Esophagus (tissue), 2 donors: ENCODE measurements around the gene DUSP22. TPM values are rescaled to one million over a fixed set of nuclear protein-coding genes. Genes with fewer than 3 reads are reported as not detected.
"Not testable (repeated sequence)": the region's sequence is repeated elsewhere in the genome, so short reads cannot be mapped to it uniquely, and the experiment has no call there.

Experiments used
- H3K27ac ChIP-seq, 2 donors: one replicate each; pipeline ENCODE4 v1.5.1; 2013; ENCODE audit warnings: low read depth in 2 of 2, mild to moderate bottlenecking in 2 of 2, inconsistent platforms in 1 of 2, low read length in 1 of 2, moderate library complexity in 1 of 2
- H3K27me3 ChIP-seq, 2 donors: one replicate each; pipeline ENCODE4 v1.6.1; 2013; ENCODE audit warnings: low read length in 2 of 2, control low read depth in 1 of 2, mild to moderate bottlenecking in 1 of 2; ENCODE audit not compliant: insufficient read depth in 2 of 2, control insufficient read depth in 1 of 2
- H3K36me3 ChIP-seq, 2 donors: one replicate each; pipeline ENCODE4 v1.6.1; 2013; ENCODE audit warnings: low read length in 1 of 2; ENCODE audit not compliant: control insufficient read depth in 2 of 2, insufficient read depth in 2 of 2
- H3K4me1 ChIP-seq, 2 donors: one replicate each; pipeline ENCODE4 v1.6.1; 2013; ENCODE audit warnings: low read length in 1 of 2; ENCODE audit not compliant: control insufficient read depth in 2 of 2, insufficient read depth in 2 of 2
- H3K4me3 ChIP-seq, 2 donors: one replicate each; pipeline ENCODE4 v1.5.1; 2013; ENCODE audit warnings: low read length in 2 of 2, mild to moderate bottlenecking in 2 of 2, low read depth in 1 of 2, moderate library complexity in 1 of 2
- H3K9me3 ChIP-seq, 2 donors: one replicate each; pipeline ENCODE4 v1.6.1; 2013; ENCODE audit warnings: mild to moderate bottlenecking in 2 of 2, low read depth in 1 of 2, low read length in 1 of 2, moderate library complexity in 1 of 2; ENCODE audit not compliant: control insufficient read depth in 2 of 2, insufficient read depth in 1 of 2
- WGBS, 2 donors: extraction: QIAGEN DNeasy Blood & Tissue Kit; methylation state at CpG; one replicate each; pipeline ENCODE4 v1.1.7; 2013; 5-methylcytosine and 5-hydroxymethylcytosine counted together
- polyA plus RNA-seq, 2 donors: library from polyadenylated mRNA; stranded (reverse); fragments of 200-250 nt; gene quantifications; one replicate each; pipeline ENCODE4 v1.2.3, GENCODE V29; 2013
- donor health status: healthy with polysubstance abuse.
- donor health status: Bipolar disorder and iron deficiency.

DUSP22 gene
- polyA plus RNA-seq, 2 donors = 37.4 to 55.3 TPM

GRCh38 chr6:285902-286301 is 6.4 kb upstream of the DUSP22 start:
- not testable (repeated sequence) for H3K9me3 ChIP-seq, H3K27ac ChIP-seq, H3K27me3 ChIP-seq, H3K4me3 ChIP-seq, H3K36me3 ChIP-seq, H3K4me1 ChIP-seq
- 77 to 79% methylated on average over 5 of the region's 5 CpGs for WGBS, 2 donors

GRCh38 chr6:286681-287488 is 5.4 kb upstream of the DUSP22 start:
- Histone ChIP-seq H3K4me3 (no peak overlapping the region), H3K9me3 (peaks cover 0 to 2% of the 10 kb centered on the region in 2 donors), H3K27me3 (no peaks in the 10 kb centered on the region), H3K36me3 (no peaks in the 10 kb centered on the region), H3K4me1 (peaks cover 0 to 3% of the 10 kb centered on the region in 2 donors), H3K27ac (no peak overlapping the region)
- 61 to 65% methylated on average over 10 of the region's 10 CpGs for WGBS, 2 donors

GRCh38 chr6:287489-287860 is 4.8 kb upstream of the DUSP22 start:
- Histone ChIP-seq H3K9me3 (peaks cover 0 to 2% of the 10 kb centered on the region in 2 donors), H3K36me3 (no peaks in the 10 kb centered on the region), H3K27me3 (no peaks in the 10 kb centered on the region), H3K4me1 (peaks cover 0 to 3% of the 10 kb centered on the region in 2 donors), H3K27ac (peak overlapping the region in 1 of 2 donors; percentile 3), H3K4me3 (no peak overlapping the region)
- WGBS, 2 donors = 51 to 67% methylated on average over 3 of the region's 3 CpGs

GRCh38 chr6:288866-289265 is 3.4 kb upstream of the DUSP22 start:
- Histone ChIP-seq H3K4me1 (peaks cover 0 to 3% of the 10 kb centered on the region in 2 donors), H3K4me3 (no peak overlapping the region), H3K27ac (no peak overlapping the region), H3K27me3 (no peaks in the 10 kb centered on the region), H3K36me3 (no peaks in the 10 kb centered on the region), H3K9me3 (no peaks in the 10 kb centered on the region)
- WGBS, 2 donors = 80 to 82% methylated on average over 3 of the region's 3 CpGs

- no peaks in the 10 kb centered on the region for H3K9me3 ChIP-seq
- WGBS, 2 donors = 76 to 80% methylated on average over 9 of the region's 9 CpGs
- H3K27ac ChIP-seq = no peak overlapping the region
- H3K36me3 ChIP-seq = no peaks in the 10 kb centered on the region
- H3K27me3 ChIP-seq = no peaks in the 10 kb centered on the region
- H3K4me1 ChIP-seq = peaks cover 0 to 3% of the 10 kb centered on the region in 2 donors
- H3K4me3 ChIP-seq = no peak overlapping the region
Observed at GRCh38 chr6:290111-290922, 2.0 kb upstream of the DUSP22 start.

GRCh38 chr6:291204-291696 is 1.0 kb upstream of the DUSP22 start:
- Histone ChIP-seq H3K4me3 (peak overlapping the region; percentile 41 to 72), H3K4me1 (peaks cover 0 to 3% of the 10 kb centered on the region in 2 donors), H3K36me3 (no peaks in the 10 kb centered on the region), H3K27ac (peak overlapping the region; percentile 98 to 100), H3K9me3 (no peaks in the 10 kb centered on the region), H3K27me3 (no peaks in the 10 kb centered on the region)
- whole genome bisulfite sequencing, 2 donors = 38 to 40% methylated on average over 8 of the region's 8 CpGs

GRCh38 chr6:292506-293192 is 362 bp downstream of the DUSP22 start:
- Histone ChIP-seq H3K9me3 (peaks cover 0 to 4% of the 10 kb centered on the region in 2 donors), H3K36me3 (no peaks in the 10 kb centered on the region), H3K4me3 (peak overlapping the region; percentile 41 to 72), H3K4me1 (peaks cover 3 to 6% of the 10 kb centered on the region in 2 donors), H3K27ac (peak overlapping the region; percentile 98 to 100), H3K27me3 (no peaks in the 10 kb centered on the region)
- 22 to 30% methylated on average over 51 to 52 of the region's 52 CpGs for WGBS, 2 donors

- no peaks in the 10 kb centered on the region for H3K27me3 ChIP-seq
- peak overlapping the region; percentile 41 to 72 for H3K4me3 ChIP-seq
- peak overlapping the region; percentile 98 to 100 for H3K27ac ChIP-seq
- no peaks in the 10 kb centered on the region for H3K36me3 ChIP-seq
- 37 to 38% methylated on average over 24 of the region's 24 CpGs for WGBS, 2 donors
- peaks cover 0 to 4% of the 10 kb centered on the region in 2 donors for H3K9me3 ChIP-seq
- peaks cover 6% of the 10 kb centered on the region in 2 donors for H3K4me1 ChIP-seq
Observed at GRCh38 chr6:293193-294174, 1.2 kb downstream of the DUSP22 start.
